Measurements from ENCODE around the gene YIPF4.
A peak's percentile ranks its signal among the peaks of the same experiment; 100 is the strongest.
"Not testable (repeated sequence)": the region's sequence is repeated elsewhere in the genome, so short reads cannot be mapped to it uniquely, and the experiment has no call there.

YIPF4 gene

GRCh38 chr2:32277674-32278477 lies at the start of gene YIPF4:
TSS of gene YIPF4 (plus strand) at chr2:32277904. CDS start at chr2:32278156, 252 bp downstream.
- peak; percentile 75 for DNase-seq (ENCODE audit: low read depth)

DNA sequence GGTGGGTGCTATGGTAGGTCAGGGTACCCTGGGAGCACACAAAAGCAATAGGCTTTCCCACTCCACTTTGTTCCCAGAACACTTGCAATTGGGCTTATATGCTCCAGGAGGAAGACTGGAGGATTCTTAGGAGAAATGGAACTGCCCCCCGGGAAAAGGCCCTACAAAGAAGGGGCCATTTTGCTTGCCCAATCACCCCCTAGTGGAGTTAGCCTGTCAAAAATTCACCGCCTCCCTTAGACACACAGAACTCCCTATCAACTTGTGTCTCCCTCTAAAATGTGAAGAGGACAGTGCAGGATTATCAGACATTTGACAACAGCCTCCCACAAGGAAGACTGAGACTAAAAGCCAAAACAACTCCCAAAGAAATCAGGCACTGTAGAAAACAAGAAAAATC lies 49.5 kb upstream of the YIPF4 start:
- DNase-seq (ENCODE audit: low read depth): no peak

- DNase-seq (ENCODE audit: low read depth): no peak
Measured at GRCh38 chr2:32229635-32230034, 48.1 kb upstream of the YIPF4 start.

DNA sequence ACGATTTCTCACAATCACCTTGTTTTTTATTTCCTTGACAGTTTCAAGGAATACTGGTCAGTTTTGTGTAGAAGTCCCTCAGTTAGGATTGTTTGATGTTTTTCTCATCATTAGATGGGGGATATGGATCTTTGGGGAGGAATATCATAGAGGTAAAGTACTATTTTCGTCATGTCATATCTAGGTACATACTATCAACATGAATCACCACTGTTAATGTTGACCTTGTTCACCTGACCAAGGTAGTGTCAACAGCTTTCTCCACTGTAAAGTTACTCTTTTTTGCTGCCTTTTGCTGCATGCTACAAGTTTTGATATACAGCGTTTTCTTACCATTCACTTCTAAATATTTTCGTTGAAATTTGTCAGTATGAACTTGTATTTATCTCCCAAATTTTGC lies 45.7 kb upstream of the YIPF4 start:
- DNase-seq (ENCODE audit: low read depth): no peak

DNA sequence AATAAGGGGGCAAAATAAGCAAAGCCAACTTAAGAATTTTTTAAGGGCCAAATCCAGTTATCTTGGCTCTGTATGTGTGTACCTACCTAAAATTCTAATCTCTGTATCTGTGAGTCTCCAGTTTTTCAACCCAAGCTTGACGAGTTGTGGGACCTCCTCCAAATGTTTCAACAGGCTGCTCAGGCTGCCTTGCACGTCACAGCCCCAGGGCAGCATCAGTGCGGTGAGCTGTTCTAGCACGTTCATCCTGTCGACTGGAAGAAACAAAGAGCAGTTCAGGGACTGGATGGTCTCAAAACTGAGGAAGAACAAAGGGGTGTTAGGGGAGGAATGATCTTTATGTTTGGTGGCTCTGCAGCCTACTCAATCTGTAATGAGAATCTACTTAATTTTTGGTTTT lies 42.4 kb upstream of the YIPF4 start:
- peak; percentile 8 for DNase-seq (ENCODE audit: low read depth)

DNA sequence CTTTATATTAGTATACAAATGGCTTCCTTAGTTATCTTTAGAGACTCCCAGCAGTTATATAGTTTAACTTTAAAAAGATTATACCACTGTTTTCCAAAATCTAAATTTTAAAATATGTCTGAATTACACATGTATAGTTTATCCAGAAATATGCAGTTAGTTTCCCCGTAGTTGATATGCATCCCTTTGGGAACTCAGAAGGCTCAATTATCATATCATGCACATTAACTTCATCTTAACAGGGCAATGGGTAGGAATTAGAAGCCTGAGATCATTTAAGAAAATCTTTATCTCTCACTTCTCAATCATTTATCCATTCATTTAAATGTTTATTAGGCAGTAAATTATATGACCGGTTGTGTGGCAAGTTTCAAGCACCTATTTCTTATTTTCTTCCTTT lies 40.2 kb upstream of the YIPF4 start:
- DNase-seq (ENCODE audit: low read depth): no peak

- DNase-seq (ENCODE audit: low read depth): no peak
Measured at GRCh38 chr2:32237996-32238395, 39.7 kb upstream of the YIPF4 start.

DNA sequence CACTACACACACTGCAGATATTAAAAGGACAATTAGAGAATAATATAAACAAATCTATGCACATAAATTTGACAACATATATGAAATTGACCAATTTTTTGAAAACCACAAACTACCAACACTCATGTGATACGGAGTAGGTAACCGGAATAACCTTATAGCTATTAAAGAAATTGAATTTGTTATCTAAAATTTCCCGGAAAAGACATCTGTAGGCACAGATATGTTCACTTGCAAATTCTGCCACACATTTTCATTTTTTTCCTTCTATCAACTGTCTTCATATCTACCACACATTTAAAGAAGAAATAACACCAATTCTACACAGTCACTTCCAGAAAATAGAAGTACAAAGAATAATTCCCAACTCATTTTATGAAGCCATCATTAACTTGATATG lies 35.4 kb upstream of the YIPF4 start:
- no peak for DNase-seq (ENCODE audit: low read depth)

- DNase-seq (ENCODE audit: low read depth): no peak
Measured at GRCh38 chr2:32246911-32247310, 30.8 kb upstream of the YIPF4 start.

GRCh38 chr2:32248299-32248698 lies 29.4 kb upstream of the YIPF4 start:
- DNase-seq (ENCODE audit: low read depth): no peak

- no peak for DNase-seq (ENCODE audit: low read depth)
Measured at GRCh38 chr2:32249731-32250236, 27.9 kb upstream of the YIPF4 start.

DNA sequence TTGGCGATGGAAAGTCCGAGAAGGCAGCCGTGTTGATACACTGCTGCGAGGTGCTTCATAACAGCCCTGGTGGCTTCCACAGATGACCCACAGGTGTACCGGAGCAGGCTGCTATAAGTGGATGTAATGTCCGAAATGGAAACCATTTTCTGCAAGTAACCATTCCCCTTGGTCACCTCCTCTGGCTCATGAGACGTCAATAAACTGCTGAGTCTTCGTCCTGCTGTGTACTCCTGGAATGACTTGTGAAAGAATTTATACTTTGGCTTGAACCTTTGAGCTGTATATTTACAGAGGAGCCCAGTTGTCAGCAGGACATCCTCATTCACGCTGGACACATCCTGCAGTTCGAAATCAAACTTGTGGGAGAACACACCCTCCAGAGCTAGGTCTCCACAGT lies 27.4 kb upstream of the YIPF4 start:
- DNase-seq (ENCODE audit: low read depth): no peak

GRCh38 chr2:32258242-32258641 lies 19.5 kb upstream of the YIPF4 start:
- DNase-seq (ENCODE audit: low read depth): no peak

GRCh38 chr2:32260376-32260775 lies 17.3 kb upstream of the YIPF4 start:
- DNase-seq (ENCODE audit: low read depth): no peak

DNA sequence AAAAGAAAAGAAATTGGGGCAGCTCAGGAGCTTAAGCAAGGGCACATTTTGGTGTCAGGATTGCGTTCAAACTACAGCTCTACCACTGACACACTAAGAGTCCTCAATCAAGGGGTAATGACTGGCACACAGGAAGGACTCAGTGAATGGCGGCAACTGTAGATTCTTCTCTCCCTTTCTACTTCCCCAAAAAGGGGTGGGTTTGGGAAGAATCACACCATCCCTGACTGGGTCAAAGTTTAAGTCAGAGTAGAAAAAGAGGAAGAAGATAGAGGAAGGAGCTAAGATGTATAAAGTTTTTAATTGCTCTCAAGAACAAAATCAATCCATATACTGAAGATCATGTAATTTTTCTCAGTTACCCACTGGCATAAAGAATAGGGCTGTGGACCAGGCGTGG lies 15.6 kb upstream of the YIPF4 start:
- DNase-seq (ENCODE audit: low read depth): no peak

DNA sequence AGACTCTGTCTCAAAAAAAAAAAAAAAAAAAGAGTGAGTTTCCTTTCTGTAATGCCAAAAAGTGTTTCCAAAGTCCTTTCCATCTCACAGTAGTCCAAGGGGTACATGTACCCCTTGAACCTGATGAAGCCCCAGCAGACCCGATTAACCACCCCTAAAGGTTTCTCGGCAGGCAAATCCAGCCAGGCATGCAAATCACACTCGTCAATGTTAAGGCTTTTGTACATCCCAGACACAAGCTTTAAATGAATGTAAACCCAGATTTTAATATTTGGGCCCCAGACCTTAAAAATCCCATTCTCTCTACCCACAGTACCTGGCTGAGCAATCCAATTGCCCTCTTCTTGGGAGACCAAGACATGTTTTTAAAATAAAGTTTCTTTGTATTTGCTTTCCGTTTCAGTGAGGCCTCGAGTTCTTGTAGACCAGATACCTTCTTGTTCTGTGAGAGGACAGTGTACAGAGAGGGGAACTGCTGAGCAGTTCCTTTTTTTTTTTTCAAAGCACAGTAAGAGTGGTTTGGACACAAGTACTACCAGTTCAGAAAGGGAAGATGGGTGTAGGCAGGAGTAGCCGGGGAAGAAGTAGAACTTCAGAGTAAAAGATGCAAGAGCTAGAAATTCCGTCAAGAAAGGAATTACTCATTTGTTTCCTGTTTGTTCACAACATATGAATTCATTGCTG lies 13.1 kb upstream of the YIPF4 start, which contains the start of gene NLRC4:
NLRC4 (minus strand) TSS at position 465 of the 684 bp plus-strand sequence. CDS start 8,111 bp downstream, outside the sequence.
- DNase-seq (ENCODE audit: low read depth): no peak

DNA sequence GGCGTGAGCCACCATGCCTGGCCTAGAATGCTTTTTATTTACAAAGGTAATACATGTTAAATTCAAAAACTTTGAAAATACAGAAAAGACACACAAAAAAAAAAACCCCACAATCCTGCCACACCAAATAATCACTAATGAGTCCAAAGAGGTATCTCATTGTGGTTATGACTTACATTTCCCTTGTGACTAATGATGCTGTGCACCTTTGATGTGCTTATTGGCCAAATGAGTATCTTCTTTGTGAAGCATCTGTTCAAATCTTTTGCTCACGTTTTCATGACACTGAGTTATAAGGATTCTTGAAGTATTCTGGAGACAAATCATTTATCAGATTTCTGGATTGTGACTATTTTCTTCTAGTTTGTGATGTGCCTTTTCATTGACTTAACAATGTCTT lies 6.6 kb upstream of the YIPF4 start:
- no peak for DNase-seq (ENCODE audit: low read depth)

GRCh38 chr2:32272279-32272678 lies 5.4 kb upstream of the YIPF4 start:
- DNase-seq (ENCODE audit: low read depth): no peak

GRCh38 chr2:32274289-32274688 lies 3.4 kb upstream of the YIPF4 start:
- DNase-seq (ENCODE audit: low read depth): no peak

DNA sequence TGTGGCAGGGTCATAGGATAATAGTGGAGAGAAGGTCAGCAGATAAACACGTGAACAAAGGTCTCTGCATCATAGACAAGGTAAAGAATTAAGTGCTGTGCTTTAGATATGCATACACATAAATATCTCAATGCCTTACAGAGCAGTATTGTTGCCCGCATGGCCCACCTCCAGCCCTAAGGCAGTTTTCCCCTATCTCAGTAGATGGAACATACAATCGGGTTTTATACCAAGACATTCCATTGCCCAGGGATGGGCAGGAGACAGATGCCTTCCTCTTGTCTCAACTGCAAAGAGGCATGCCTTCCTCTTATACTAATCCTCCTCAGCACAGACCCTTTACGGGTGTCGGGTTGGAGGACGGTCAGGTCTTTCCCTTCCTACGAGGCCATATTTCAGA lies 1.9 kb upstream of the YIPF4 start:
- DNase-seq (ENCODE audit: low read depth): not testable (repeated sequence)

- DNase-seq (ENCODE audit: low read depth): no peak
Measured at GRCh38 chr2:32277363-32277673, 386 bp upstream of the YIPF4 start.

DNA sequence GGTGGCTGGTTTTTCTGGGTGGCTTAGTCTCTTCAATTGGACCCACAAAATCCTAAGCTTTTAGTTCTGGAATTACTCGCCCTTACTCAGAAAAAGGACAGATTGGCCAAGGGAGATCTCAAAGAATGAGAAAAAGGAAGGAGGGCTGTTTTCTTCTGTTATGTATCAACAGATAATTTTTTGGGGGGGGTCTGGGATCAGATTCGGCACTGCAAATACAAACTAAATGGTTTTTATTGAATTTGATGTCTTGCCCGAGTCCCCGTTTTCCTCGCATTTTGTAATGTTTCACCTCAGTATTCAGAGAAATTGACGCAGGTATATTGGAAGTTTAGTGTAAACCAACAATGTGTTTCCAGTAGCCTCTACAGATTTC lies 762 bp downstream of the YIPF4 start:
- no peak for DNase-seq (ENCODE audit: low read depth)

GRCh38 chr2:32284321-32284720 lies 6.6 kb downstream of the YIPF4 start:
- no peak for DNase-seq (ENCODE audit: low read depth)
